8988T (cell line): ENCODE data around the gene STXBP6.
A peak's percentile ranks its signal among the peaks of the same experiment; 100 is the strongest.

Experiments used
- DNase-seq: peaks from one replicate; pipeline ENCODE4 v3.0.0; 2011

STXBP6 gene

GRCh38 chr14:25049568-25050268 is at the start of gene STXBP6:
STXBP6 (minus strand) TSS chr14:25050147; CDS start chr14:24974818, 75,329 bp downstream.
- peak; percentile 31 for DNase-seq

DNA sequence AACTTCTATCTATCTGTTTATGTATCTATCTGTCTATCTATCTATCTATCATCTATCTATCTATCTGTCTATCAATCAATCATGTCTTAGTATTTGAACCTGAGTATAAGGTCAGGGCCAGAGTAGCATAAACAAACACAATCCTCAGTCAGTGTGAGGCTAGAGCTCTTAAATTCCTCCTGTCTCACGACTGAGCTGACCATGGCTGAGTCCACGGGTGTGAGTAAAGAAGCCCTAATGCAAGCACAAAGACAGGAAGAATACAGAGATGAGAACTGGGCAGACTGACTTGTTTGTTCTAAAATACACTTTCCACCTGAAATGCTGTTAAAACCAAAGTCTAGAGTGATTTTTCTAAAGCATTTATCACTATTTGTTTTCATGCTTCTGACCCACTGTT is 47.2 kb upstream of the STXBP6 start:
- no peak for DNase-seq

DNA sequence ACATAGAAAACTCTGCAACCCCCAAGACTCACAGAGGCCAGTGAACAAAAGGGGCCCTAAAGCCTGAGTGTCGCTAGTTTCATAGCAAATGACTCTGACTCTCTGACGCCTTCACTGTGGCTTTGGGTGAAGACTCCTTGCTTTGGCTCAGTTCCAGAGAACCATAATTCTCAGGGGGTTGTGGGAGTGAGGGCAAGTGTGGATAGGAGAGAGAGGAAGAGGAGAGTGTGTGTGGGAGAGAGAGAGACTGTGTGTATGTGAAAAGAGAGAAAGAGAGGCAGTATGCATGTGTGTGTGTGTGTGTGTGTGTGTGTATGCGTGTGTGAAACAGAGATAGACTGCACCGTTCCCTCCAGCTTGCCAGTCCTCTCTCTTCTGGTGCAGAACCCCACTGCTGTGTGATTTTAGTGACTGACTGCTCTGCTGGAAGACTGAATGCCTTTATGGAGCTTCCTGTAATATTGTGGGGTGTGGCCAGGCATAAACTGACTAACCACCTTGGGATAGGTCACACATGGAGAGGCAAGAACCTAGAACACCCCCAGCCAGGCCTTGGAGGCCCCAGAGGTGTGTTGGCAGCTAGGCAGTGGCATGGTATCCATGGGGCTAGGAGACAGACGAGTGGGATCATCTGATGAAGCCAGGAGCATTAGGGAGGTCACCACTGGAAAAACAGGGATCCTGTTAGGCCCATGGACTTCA is 45.9 kb upstream of the STXBP6 start:
- DNase-seq: no peak

- no peak for DNase-seq
These were observed 44.4 kb upstream of the STXBP6 start for GRCh38 chr14:25094171-25094907.

DNA sequence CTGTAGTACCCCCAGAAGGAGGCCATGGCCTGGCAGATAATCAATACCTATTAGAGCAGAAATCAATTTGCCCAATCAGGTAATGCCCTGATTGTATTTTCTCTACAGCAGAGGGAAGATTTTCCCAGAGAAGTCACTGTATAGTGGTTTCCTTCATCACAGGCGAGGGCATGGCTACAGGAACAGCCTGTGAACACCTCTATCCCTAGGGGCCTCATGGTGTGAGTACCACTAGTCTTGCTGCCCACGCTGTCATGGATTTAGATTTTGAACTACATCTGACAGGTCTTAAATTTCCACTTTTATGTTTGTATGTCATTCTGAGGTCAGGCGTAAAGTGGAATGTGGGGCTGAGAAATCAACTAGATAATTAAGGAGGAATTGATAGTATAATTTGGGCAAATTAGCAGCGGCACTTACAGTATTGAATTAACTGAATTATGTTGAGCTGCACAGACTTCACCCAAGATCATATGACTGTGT is 42.4 kb upstream of the STXBP6 start:
- no peak for DNase-seq

- DNase-seq: no peak
These were observed 40.9 kb upstream of the STXBP6 start for GRCh38 chr14:25090716-25091454.

GRCh38 chr14:25090256-25090655 is 40.3 kb upstream of the STXBP6 start:
- DNase-seq: no peak

GRCh38 chr14:25089496-25089895 is 39.5 kb upstream of the STXBP6 start:
- DNase-seq: no peak

DNA sequence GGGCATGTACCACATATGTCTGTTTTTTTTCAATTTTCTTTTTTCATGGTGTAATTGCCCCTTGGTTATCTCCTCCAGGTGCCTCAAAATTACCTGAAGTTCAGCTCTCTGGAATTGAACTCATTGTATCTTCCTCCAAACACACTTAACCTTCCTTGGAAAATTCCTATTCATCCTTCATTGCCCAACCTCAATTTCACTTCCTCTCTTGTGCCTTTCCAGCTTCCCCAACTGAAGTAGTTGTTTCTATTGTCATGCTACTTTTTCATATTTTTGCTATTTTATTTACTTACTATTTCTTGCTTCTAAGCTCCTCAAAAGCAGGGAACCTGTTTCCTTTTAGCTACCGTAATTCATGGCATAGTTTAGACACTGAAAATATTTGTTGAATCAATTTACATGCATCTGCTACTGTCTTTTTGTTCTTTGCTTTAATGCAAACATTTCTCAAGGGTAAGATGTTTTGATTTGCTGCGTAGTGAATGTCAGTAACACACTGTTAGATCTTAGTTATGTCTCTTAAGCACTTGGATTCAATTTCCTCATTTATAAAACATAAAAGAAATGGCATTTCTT is 37.0 kb upstream of the STXBP6 start:
- no peak for DNase-seq

DNA sequence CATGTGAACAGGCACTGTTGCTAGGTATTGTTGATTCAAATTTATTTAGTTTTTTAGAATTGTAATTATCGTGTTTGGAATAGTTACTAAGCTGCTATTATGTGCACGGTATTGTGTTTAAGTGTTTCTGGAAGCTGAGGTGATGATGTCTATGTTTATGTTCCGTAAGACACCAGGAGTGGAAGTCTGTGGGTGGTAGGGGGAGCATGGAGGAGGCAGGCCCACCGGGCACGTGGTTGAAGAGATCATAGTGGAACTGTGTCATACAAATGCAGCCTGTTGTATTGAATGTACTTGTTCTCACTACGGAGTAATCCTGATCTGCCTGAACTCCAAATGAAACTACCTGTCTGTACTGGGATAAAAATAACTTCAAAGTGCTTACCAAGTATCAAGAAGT is 36.1 kb upstream of the STXBP6 start:
- DNase-seq: no peak

DNA sequence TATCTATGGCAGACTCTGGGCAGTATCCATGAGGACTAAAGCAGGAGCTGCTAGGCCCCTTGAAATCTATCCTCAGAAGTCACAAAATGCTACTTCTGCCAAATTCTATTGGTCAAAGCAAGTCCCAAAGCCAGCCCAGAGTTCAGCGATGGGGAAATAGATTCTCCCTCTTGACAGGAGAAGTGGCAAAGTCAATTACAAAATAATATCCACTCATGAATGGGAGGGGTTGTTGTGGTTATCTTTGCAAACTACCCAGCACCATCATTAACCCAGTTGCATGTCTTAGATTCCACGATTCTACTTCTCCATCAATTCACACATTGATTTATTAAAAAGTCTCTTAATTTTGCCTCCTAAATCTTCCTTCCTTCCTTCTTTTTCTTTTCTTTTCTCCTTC is 30.7 kb upstream of the STXBP6 start:
- no peak for DNase-seq

GRCh38 chr14:25079311-25079710 is 29.4 kb upstream of the STXBP6 start:
- no peak for DNase-seq

GRCh38 chr14:25074099-25074685 is 24.2 kb upstream of the STXBP6 start:
- DNase-seq: no peak

DNA sequence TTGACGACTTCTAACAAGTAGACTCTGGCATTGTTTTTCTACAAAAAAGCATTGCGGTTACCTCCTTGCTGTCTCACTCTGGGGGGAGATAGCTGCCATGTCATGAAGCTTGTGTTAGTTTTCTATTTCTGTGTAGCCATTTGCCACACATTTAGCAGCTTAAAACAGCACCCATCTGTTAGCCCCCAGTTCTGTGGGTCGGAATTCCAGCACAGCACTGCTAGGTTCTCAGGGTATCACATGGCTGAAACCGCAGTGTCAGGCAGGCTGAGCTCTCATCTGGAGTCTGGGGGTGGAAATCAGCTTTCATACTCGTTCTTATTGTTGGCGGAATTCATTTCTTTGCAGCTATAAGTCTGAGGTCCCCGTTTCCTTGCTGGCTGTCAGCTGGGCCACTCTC is 19.9 kb upstream of the STXBP6 start:
- no peak for DNase-seq

DNA sequence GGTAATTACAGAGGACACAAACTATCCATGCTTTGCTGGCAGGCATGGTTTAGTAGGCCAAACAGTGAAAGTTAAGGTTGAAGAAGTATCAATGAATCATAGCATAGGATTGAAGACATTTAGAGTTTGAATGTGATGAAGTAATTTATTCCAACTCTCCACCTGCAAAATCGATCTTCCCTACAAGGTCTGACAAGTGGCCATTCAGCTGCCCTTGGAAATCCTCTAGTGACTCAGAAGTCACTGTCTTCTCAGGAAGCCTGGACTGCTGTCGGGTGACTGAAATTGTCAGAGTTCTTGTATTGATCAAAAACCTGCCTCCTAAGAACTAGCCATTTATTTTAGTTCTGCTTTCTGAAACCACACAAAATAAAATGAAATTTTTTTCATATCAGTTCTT is 17.7 kb upstream of the STXBP6 start:
- DNase-seq: no peak

GRCh38 chr14:25062022-25062321 is 12.0 kb upstream of the STXBP6 start:
- no peak for DNase-seq

DNA sequence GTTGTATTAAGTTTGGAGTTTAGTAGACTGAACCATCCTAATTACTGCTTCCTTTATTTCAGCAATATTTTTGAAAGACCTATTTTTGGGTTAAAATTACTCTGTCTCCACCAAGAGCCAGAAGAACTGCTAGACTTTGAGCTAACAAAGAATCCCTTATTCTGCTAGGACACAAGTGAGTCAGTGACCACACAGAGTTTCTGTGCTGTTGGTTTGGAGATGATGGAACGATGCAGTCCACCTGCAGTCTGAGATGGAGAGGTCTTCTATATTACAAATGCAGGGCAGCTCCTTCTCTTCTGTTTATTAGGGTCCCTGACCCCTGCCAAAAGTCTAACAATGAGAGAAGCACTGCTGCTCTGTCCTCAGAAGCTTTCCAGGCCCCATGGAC is 6.7 kb upstream of the STXBP6 start:
- DNase-seq: no peak

DNA sequence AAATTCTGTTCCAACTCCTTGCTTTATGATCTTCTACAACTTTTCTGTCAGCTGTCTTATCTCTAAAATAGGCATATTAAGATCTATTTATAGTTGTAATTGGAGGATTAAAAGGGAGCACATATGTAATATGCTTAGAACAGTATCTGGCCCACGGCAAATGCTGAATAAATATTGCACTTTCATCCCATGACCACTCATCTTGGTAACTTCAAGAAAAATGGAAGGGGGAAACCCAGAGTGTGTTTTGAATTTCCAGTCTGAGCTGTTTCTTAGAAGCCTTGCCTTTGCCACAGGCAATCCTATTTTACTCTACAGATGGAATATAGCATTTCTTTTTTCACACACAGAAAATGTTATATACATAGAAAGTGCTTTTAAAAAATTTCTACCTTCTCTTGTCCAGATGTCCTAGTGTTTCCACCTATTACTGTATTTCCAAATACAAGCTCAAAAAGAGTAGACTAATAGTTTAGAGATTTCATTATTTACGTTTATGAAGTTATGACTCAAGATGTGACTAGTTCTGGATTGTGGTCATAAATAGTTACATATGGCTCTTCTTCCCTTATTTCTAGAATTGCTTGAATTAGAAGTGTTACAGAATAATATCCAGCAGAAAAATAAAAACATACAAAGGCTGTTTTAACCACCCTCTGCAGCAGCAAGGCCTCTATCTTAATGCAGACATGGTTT is 6.2 kb upstream of the STXBP6 start:
- DNase-seq: no peak

DNA sequence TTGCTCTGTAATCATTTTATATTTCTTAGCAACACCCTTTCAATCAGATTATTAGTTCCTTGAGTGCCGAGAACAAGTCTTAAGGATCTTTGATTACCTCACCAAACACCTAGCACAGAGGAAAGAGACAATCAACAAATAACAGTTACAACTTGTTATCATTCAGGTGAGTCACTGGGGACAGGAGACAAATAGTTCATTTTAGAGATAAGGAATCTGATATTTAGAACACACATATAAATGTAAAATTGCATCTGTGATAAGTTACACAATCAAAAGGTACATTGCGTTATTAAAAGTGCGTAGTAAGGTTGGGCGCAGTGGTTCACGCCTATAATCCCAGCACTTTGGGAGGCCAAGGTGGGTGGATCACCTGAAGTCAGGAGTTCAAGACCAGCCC is 5.1 kb upstream of the STXBP6 start:
- no peak for DNase-seq

- no peak for DNase-seq
These were observed 3.6 kb upstream of the STXBP6 start for GRCh38 chr14:25053585-25053984.

DNA sequence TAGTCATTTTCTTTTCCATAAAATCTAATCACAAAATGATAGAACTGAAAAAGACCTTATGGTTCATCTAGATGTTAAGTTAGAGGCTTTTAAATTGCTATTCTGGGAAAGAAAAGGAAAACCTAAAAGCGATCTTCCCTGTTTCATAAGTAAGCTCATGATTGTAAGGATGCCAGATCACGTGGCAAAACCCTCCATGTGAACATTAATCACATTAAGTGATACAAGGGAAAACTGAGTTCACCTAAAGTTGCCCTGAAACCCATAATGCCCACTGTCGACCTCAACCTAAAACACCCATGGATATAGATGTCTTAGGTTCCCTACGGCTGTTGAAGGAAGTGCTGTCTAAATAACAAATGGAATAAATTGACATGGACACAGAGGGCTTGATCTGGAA is 3.0 kb upstream of the STXBP6 start:
- DNase-seq: no peak

DNA sequence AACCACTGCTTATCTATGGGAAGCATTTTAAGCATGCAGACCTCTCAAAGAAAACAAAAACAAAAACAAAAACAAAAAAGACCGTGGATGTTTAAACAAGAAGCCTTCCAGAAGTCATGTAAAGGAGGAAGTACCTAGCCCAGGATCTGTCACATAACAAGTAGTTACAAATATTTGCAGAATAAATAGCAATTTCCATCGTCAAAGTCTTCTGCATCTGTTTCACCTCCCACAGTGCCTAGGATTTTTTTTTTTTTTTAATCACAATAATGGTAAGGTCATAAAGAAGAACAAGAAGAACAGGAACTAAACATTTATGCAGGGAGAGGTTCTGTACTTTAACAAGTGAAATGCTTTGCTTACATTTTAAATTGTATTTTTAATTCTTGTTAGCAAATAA is 2.4 kb upstream of the STXBP6 start:
- no peak for DNase-seq
